ENCODE data around the gene RAD18. TPM values are rescaled to one million over a fixed set of nuclear protein-coding genes. Genes with fewer than 3 reads are reported as not detected.

The RAD18 gene
- total and polyA plus RNA-seq, 2 donors (not counting 1 experiment from before 2014, with no cell fraction given), result 4.8 to 21.3 TPM

- intact Hi-C loops (cut with micrococcal nuclease), result no loop called here
- Mint-ChIP-seq H3K9me3 (ENCODE audit: insufficient read depth) (no peaks in the 10 kb centered on the region), H3K27ac (no peak overlapping the region), H3K4me1 (no peaks in the 10 kb centered on the region), H3K27me3 (no peaks in the 10 kb centered on the region), H3K4me3 (no peak overlapping the region)
- no peaks in the 10 kb centered on the region for H3K36me3 ChIP-seq (replicated peaks in 1 of 2; ENCODE audit: control extremely low read depth in 1 of 2, control insufficient read depth in 1 of 2, extremely low read depth in 1 of 2, insufficient read depth in 2 of 2, low read length in 1 of 2)
- H3K4me2 ChIP-seq (replicated peaks; ENCODE audit: low read depth, low read length, poor library complexity, severe bottlenecking), result no peak overlapping the region
- H3K27ac ChIP-seq (ENCODE audit: low read length in 2 of 2), result no peak overlapping the region
- POLR2A ChIA-PET, result no interaction called here
- CTCF ChIA-PET, result no interaction called here
- no peaks in the 10 kb centered on the region for H3K27me3 ChIP-seq (replicated peaks in 1 of 4; ENCODE audit: control extremely low read depth in 1 of 4, control insufficient read depth in 3 of 4, insufficient read depth in 4 of 4, low read length in 3 of 4)
- no peak for DNase-seq
- no peak for ATAC-seq (ENCODE audit: low read depth)
- no peak overlapping the region for H2AFZ ChIP-seq (ENCODE audit: insufficient read depth, low read depth, low read length, poor library complexity, severe bottlenecking)
- H3K79me2 ChIP-seq (ENCODE audit: control insufficient read depth, insufficient read depth, low read length), result no peaks in the 10 kb centered on the region
- WGBS (ENCODE audit: insufficient coverage), result 100% methylated on average over 1 of the region's 2 CpGs
- no peak for TF ChIP-seq EZH2 (IDR thresholded peaks at IDR 0.05; ENCODE audit: borderline replicate concordance, insufficient read depth, low read depth, low read length, poor library complexity, severe bottlenecking)
- TF ChIP-seq, protein P1, sequence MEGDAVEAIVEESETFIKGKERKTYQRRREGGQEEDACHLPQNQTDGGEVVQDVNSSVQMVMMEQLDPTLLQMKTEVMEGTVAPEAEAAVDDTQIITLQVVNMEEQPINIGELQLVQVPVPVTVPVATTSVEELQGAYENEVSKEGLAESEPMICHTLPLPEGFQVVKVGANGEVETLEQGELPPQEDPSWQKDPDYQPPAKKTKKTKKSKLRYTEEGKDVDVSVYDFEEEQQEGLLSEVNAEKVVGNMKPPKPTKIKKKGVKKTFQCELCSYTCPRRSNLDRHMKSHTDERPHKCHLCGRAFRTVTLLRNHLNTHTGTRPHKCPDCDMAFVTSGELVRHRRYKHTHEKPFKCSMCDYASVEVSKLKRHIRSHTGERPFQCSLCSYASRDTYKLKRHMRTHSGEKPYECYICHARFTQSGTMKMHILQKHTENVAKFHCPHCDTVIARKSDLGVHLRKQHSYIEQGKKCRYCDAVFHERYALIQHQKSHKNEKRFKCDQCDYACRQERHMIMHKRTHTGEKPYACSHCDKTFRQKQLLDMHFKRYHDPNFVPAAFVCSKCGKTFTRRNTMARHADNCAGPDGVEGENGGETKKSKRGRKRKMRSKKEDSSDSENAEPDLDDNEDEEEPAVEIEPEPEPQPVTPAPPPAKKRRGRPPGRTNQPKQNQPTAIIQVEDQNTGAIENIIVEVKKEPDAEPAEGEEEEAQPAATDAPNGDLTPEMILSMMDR (IDR thresholded peaks at IDR 0.05), result no peak
- H3K4me1 ChIP-seq (ENCODE audit: control insufficient read depth in 2 of 2, insufficient read depth in 2 of 2, low read length in 2 of 2), result no peaks in the 10 kb centered on the region
- H3K9ac ChIP-seq (ENCODE audit: low read length), result no peak overlapping the region
- no peak overlapping the region for H3K4me3 ChIP-seq (ENCODE audit: control extremely low read depth in 1 of 5, extremely low read depth in 1 of 5, insufficient read depth in 1 of 5, low read depth in 2 of 5, low read length in 4 of 5)
- no peaks in the 10 kb centered on the region for H3K9me3 ChIP-seq (ENCODE audit: control extremely low read depth in 1 of 3, control insufficient read depth in 2 of 3, insufficient read depth in 1 of 3, low read length in 2 of 3)
- no peaks in the 10 kb centered on the region for H4K20me1 ChIP-seq (ENCODE audit: control insufficient read depth, insufficient read depth, low read length, poor library complexity, severe bottlenecking)
Measured at GRCh38 chr3:9007213-9007612, 43.9 kb upstream of the RAD18 start.

DNA sequence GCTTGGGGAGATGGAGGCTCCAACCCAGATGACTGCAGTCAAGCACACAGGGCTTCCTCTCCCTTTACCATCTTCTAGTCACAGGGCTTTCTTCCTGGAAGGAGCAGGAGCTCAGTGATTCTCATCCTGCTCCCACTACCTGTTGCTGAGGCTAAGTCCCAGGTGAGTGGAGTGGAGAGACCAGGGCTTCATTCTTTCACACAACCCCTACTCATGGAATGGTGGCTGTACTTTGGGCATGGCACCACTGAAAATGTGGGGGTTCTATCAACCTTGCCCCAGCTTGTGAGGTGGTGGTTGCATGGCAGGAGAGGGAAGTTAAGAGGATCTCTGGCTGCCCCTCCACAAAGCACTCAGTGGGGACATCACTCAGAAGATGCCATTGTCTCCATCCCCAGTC is 36.8 kb upstream of the RAD18 start:
- no peak for ATAC-seq (ENCODE audit: low read depth)
- CTCF ChIA-PET, result no interaction called here
- Histone ChIP-seq H4K20me1 (ENCODE audit: control insufficient read depth, insufficient read depth, low read length, poor library complexity, severe bottlenecking) (no peaks in the 10 kb centered on the region), H3K27ac (ENCODE audit: low read length in 2 of 2) (no peak overlapping the region), H3K4me3 (ENCODE audit: control extremely low read depth in 1 of 5, extremely low read depth in 1 of 5, insufficient read depth in 1 of 5, low read depth in 2 of 5, low read length in 4 of 5) (no peak overlapping the region), H3K79me2 (ENCODE audit: control insufficient read depth, insufficient read depth, low read length) (no peaks in the 10 kb centered on the region), H3K9ac (ENCODE audit: low read length) (no peak overlapping the region), H3K36me3 (replicated peaks in 1 of 2; ENCODE audit: control extremely low read depth in 1 of 2, control insufficient read depth in 1 of 2, extremely low read depth in 1 of 2, insufficient read depth in 2 of 2, low read length in 1 of 2) (no peaks in the 10 kb centered on the region), H3K27me3 (replicated peaks in 1 of 4; ENCODE audit: control extremely low read depth in 1 of 4, control insufficient read depth in 3 of 4, insufficient read depth in 4 of 4, low read length in 3 of 4) (peaks cover 0 to 7% (median 0%) of the 10 kb centered on the region in 4 experiments), H2AFZ (ENCODE audit: insufficient read depth, low read depth, low read length, poor library complexity, severe bottlenecking) (no peak overlapping the region), H3K9me3 (ENCODE audit: control extremely low read depth in 1 of 3, control insufficient read depth in 2 of 3, insufficient read depth in 1 of 3, low read length in 2 of 3) (no peaks in the 10 kb centered on the region), H3K4me1 (ENCODE audit: control insufficient read depth in 2 of 2, insufficient read depth in 2 of 2, low read length in 2 of 2) (no peaks in the 10 kb centered on the region), H3K4me2 (replicated peaks; ENCODE audit: low read depth, low read length, poor library complexity, severe bottlenecking) (no peak overlapping the region)
- Mint-ChIP-seq H3K27me3 (peaks cover 20% of the 10 kb centered on the region), H3K4me3 (no peak overlapping the region), H3K9me3 (ENCODE audit: insufficient read depth) (no peaks in the 10 kb centered on the region), H3K4me1 (no peaks in the 10 kb centered on the region), H3K27ac (no peak overlapping the region)
- POLR2A ChIA-PET, result no interaction called here
- TF ChIP-seq, protein P1 (IDR thresholded peaks at IDR 0.05), result no peak
- TF ChIP-seq EZH2 (IDR thresholded peaks at IDR 0.05; ENCODE audit: borderline replicate concordance, insufficient read depth, low read depth, low read length, poor library complexity, severe bottlenecking), result no peak
- no peak for DNase-seq
- intact Hi-C loops (cut with micrococcal nuclease), result no loop called here
